Measurements from ENCODE around the gene DISC1. TPM values are rescaled to one million over a fixed set of nuclear protein-coding genes. Genes with fewer than 3 reads are reported as not detected.
A peak's percentile ranks its signal among the peaks of the same experiment; 100 is the strongest.
"Not testable (repeated sequence)": the region's sequence is repeated elsewhere in the genome, so short reads cannot be mapped to it uniquely, and the experiment has no call there.

The DISC1 gene
- total RNA-seq, 2 experiments from 2014 or later: 1.7 to 2.0 TPM

DNA sequence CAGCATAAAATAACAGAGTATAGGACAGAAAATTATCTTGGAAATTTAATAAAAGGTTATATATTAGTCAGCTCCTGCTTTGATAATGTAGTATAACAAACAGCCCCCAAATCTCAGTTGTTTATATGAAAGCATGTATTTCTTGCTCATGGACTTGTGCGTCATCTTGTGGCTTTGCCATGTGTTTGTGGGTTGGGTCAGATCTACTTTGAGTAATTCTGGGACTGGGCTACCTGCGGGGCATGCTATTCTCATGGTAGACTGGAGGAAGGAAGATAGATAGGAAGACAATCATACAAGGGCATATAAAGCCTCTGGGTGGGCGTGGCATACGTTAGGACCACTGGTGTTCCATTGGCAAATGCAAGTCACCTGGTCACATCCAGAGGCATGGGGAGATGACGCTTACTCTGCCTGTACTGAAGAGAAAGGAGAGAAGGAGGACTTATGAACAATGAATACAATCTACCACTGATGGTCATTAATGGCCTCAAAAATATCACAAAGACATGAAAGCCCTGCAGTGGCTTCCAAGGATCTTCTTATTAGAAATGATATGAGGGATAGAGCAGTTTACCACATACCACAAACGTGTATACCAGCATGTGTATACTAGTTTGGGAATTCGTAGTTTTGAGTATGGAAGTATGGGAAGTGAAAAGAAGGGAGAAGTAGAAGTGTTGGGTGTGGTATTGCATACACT is 267.0 kb downstream of the DISC1 start:
- peaks cover 1% of the 10 kb centered on the region for H3K36me3 Mint-ChIP-seq
- H3K27me3 Mint-ChIP-seq: no peaks in the 10 kb centered on the region
- H3K27ac Mint-ChIP-seq: no peak overlapping the region
- H3K4me1 Mint-ChIP-seq: no peaks in the 10 kb centered on the region
- H3K9me3 Mint-ChIP-seq: peaks cover 7% of the 10 kb centered on the region
- H3K4me3 Mint-ChIP-seq: no peak overlapping the region
- no peak for DNase-seq

GRCh38 chr1:231896806-231897205 is 270.2 kb downstream of the DISC1 start:
- Mint-ChIP-seq H3K4me3 (no peak overlapping the region), H3K9me3 (peaks cover 7% of the 10 kb centered on the region), H3K36me3 (peaks cover 1% of the 10 kb centered on the region), H3K27me3 (no peaks in the 10 kb centered on the region), H3K4me1 (peaks cover 3% of the 10 kb centered on the region), H3K27ac (no peak overlapping the region)
- no peak for DNase-seq

DNA sequence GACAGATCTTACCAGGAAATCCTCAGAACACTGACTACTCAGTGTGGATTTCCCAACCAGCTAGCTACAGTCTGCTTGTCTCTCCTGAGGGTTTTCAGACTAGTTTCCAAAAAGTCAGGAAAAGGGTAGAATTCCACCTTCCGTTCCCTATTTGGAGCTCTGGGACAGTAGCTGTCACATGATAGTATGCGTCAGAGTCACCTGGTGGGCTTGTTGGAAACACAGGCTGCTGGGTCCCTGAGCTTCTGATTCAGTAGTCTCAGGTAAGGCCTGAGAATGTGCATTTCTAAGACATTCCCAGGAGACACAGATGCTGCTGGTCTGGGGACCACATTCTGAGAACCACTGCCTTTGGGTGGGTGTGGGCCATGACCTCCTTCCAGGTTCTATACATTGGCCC is 272.5 kb downstream of the DISC1 start:
- H3K9me3 Mint-ChIP-seq: peaks cover under 1% of the 10 kb centered on the region

DNA sequence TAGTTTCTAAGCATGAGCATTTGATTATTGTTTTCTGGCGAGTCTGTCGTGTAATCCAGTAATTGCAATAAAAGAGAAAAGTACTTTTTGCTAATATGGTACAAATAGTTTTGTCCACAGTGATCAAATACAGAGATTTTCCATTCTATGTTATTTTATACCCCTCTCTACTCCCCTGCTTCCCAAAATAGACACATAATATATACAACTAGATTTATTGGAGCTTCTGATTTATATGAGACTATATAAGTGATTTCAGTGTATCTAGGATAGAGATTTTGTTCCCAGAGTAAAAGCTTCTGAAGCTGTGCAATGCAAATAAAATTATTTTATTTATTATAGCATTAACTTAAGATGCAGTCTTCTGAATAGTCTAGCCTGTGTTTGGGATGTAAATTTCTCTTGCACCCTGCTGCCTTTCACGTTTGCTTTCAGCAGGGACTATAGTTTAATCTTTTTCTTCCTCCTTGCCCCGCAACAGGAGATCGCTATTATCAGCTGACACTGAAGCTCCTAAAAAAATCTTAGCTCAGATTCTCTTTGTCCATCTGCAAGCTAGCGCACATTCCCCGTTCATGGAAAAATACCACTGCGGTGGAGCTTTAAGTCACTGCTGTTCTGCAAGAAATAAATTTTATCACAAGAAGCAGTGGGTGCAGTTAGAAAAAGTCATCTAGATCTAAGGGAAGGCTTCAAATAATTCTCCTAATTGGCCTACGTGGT is 273.3 kb downstream of the DISC1 start:
- Mint-ChIP-seq H3K27me3 (no peaks in the 10 kb centered on the region), H3K4me3 (no peak overlapping the region), H3K36me3 (no peaks in the 10 kb centered on the region), H3K9me3 (peaks cover 7% of the 10 kb centered on the region), H3K4me1 (peaks cover 9% of the 10 kb centered on the region), H3K27ac (no peak overlapping the region)
- no peak for DNase-seq

More for the DNA sequence above, 272.5 kb downstream of the DISC1 start:
- no peaks in the 10 kb centered on the region for H3K27me3 Mint-ChIP-seq
- no peak for DNase-seq
- peaks cover 9% of the 10 kb centered on the region for H3K4me1 Mint-ChIP-seq
- no peak overlapping the region for H3K4me3 Mint-ChIP-seq
- H3K27ac Mint-ChIP-seq: no peak overlapping the region
- H3K36me3 Mint-ChIP-seq: no peaks in the 10 kb centered on the region

- peaks cover 9% of the 10 kb centered on the region for H3K4me1 Mint-ChIP-seq
- no peak overlapping the region for H3K4me3 Mint-ChIP-seq
- H3K36me3 Mint-ChIP-seq: peaks cover 4% of the 10 kb centered on the region
- no peaks in the 10 kb centered on the region for H3K27me3 Mint-ChIP-seq
- H3K27ac Mint-ChIP-seq: no peak overlapping the region
- H3K9me3 Mint-ChIP-seq: peaks cover 12% of the 10 kb centered on the region
- DNase-seq: no peak
These were observed 277.0 kb downstream of the DISC1 start for GRCh38 chr1:231903586-231904081.

DNA sequence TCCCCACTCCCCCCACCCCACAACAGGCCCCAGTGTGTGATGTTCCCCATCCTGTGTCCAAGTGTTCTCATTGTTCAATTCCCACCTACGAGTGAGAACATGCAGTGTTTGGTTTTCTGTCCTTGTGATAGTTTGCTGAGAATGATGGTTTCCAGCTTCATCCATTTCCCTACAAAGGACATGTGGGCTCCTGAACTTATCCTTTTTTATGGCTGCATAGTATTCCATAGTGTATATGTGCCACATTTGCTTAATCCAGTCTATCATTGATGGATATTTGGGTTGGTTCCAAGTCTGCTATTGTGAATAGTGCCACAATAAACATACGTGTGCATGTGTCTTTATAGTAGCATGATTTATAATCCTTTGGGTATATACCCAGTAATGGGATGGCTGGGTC is 280.7 kb downstream of the DISC1 start:
- H3K36me3 Mint-ChIP-seq: peaks cover 17% of the 10 kb centered on the region
- DNase-seq, H3K27ac Mint-ChIP-seq, H3K27me3 Mint-ChIP-seq, H3K4me3 Mint-ChIP-seq: not testable (repeated sequence)
- peaks cover 11% of the 10 kb centered on the region for H3K4me1 Mint-ChIP-seq
- peaks cover 23% of the 10 kb centered on the region for H3K9me3 Mint-ChIP-seq

DNA sequence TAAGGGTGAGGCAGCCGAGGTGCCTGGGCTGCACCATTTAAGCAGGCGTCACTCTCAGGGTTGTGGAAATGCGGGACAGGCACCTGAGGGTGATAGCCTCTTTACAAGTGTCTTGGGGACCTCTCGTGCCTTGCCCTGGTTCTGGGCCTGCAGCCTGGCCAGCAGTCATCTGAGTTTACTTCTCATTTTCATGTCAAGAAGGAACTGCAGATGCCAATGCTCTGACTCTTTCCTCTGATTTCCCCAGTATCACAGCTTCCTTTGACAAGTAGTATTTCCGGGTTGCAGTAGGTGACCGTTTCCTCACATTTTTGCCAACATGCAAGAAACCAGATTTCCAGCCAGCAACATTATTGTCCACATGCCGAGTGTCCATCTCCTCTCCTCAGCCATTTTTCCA is 286.9 kb downstream of the DISC1 start:
- Mint-ChIP-seq H3K9me3 (peaks cover 13% of the 10 kb centered on the region), H3K27me3 (no peaks in the 10 kb centered on the region), H3K36me3 (peaks cover 20% of the 10 kb centered on the region), H3K4me3 (no peak overlapping the region), H3K4me1 (peaks cover 50% of the 10 kb centered on the region), H3K27ac (no peak overlapping the region)
- no peak for DNase-seq

DNA sequence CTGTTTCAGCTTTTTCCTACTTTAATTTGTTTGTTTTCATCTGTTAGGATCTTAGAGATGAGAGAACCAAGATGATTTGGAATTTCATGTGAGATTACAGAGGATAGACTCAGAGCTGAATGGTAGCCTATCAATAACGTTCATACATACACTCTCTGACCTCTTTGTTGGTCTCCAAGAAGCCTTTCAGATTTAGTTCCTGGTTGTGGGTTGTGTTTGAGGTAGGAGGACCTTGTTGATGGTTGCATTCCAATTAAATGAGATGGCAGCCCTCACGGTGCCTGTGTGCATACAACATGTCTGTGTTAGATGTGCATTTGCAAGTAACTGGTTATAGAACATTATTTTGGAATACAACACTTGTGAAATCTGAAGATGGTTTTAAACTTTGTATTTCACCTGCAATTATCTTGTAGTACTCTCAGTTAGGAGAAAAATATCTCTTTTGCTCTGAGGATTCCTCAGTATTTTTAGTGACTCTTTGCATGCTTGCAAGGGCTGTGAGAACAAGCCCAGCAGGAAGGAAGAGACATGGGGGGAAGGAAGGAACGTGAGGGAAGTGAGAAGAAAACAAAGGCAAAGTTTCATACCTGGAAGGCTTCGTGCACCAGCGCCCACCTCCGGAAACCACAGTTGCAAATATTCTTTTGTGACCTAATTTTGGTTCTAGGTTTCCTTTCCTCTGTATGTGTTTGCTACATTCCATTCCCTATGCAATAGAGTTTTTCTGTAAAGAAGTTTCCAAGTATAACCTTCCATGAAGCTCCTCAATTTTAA is 291.8 kb downstream of the DISC1 start:
- Mint-ChIP-seq H3K4me3 (peak overlapping the region; percentile 20), H3K36me3 (peaks cover 4% of the 10 kb centered on the region), H3K27me3 (no peaks in the 10 kb centered on the region), H3K9me3 (no peaks in the 10 kb centered on the region), H3K4me1 (peaks cover 68% of the 10 kb centered on the region), H3K27ac (peak overlapping the region; percentile 65)
- peak; percentile 15 for DNase-seq

DNA sequence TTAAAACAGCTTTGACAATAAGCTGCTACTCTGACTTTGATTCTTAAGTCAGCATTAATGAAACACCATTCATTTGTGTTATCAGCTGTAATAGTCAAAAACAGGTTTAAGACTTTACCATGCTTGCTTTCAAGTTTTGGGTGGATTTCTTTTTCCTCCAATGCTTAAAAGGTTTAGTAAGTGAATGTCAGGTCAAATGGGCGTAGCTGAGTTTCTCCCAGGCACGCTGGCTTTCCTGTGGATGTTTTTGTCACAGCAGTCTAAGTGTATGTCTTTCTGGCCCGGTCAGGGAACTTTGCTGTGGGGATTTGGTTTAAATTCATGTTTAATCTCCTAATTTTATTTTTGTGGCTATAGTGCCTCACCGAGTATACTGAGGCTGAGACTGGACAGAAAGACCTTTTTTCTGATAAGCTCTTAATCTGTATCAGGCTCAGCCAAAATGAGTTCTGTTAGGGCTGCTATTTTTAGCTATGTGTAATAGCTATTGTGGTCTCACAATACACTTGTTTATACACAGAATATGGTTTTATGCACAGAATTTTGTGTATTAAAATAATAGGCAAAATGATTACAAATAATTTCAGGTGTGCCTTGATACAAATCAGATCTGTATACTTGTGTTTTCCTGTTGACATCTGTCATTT is 292.8 kb downstream of the DISC1 start:
- peak overlapping the region; percentile 49 for H3K4me3 Mint-ChIP-seq
- DNase-seq: no peak
- peak overlapping the region; percentile 65 for H3K27ac Mint-ChIP-seq
- H3K4me1 Mint-ChIP-seq: peaks cover 69% of the 10 kb centered on the region
- no peaks in the 10 kb centered on the region for H3K27me3 Mint-ChIP-seq
- no peaks in the 10 kb centered on the region for H3K36me3 Mint-ChIP-seq
- H3K9me3 Mint-ChIP-seq: no peaks in the 10 kb centered on the region

DNA sequence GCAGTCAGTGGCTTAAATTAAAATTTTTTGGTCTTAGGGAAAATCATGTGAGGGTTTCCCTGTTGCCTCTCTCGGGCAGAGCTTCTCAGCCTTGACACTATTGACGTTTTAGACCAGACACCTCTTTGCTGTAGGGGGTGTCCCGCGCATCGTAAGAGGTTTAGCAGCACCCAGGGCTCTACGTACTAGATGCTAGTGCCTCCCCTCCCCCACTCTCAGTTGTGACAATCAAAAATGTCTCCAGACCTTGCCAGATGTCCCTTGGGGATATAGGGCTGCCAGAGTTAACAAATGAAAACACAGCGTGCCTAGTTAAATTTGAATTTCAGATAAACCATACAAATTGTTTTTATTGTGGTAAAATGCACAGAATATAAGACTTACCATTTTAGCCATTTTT is 293.3 kb downstream of the DISC1 start:
- H3K4me3 Mint-ChIP-seq: peak overlapping the region; percentile 5
- DNase-seq: peak; percentile 43
- no peaks in the 10 kb centered on the region for H3K9me3 Mint-ChIP-seq
- H3K36me3 Mint-ChIP-seq: no peaks in the 10 kb centered on the region
- H3K4me1 Mint-ChIP-seq: peaks cover 64% of the 10 kb centered on the region
- H3K27me3 Mint-ChIP-seq: no peaks in the 10 kb centered on the region
- H3K27ac Mint-ChIP-seq: no peak overlapping the region

DNA sequence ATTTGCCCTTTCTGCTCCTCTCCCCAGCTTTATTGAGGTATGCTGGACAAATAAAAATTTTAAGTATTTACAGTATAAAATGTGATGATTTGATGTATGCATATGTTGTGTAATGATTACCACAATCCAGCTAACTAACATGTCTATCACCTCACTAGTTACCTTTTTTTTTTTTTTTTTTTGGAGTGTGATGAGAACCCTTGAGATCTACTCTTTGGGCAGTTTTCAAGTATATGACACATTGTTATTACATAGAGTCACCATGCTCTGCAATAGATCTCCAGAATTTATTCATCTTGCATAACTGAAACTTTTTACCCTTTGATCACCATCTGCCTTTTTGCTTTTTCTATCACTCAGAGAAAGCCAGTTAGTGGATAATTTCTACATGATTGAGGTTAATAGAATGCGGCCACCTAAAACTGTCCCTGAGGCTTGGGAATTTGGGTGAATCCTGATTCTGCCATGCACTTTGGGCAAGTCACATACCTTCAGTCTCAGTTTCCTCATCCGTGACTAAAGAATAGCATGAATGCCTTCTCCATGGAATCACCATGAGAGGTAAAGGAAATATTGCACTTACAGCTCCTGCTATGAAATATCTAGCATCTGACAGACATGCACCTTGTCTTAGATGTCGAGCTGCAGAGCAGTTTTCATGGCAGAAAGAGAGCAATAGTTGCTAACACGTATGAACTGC is 295.2 kb downstream of the DISC1 start:
- no peak for DNase-seq
- Mint-ChIP-seq H3K36me3 (no peaks in the 10 kb centered on the region), H3K4me3 (no peak overlapping the region), H3K27ac (no peak overlapping the region), H3K27me3 (no peaks in the 10 kb centered on the region), H3K9me3 (no peaks in the 10 kb centered on the region), H3K4me1 (peaks cover 52% of the 10 kb centered on the region)

GRCh38 chr1:231923491-231924041 is 297.0 kb downstream of the DISC1 start:
- Mint-ChIP-seq H3K27me3 (no peaks in the 10 kb centered on the region), H3K4me3 (no peak overlapping the region), H3K36me3 (peaks cover 2% of the 10 kb centered on the region), H3K4me1 (peaks cover 36% of the 10 kb centered on the region), H3K9me3 (no peaks in the 10 kb centered on the region), H3K27ac (peak overlapping the region; percentile 14)
- no peak for DNase-seq

- H3K4me3 Mint-ChIP-seq: no peak overlapping the region
- H3K9me3 Mint-ChIP-seq: no peaks in the 10 kb centered on the region
- peaks cover 32% of the 10 kb centered on the region for H3K4me1 Mint-ChIP-seq
- H3K27me3 Mint-ChIP-seq: no peaks in the 10 kb centered on the region
- H3K36me3 Mint-ChIP-seq: peaks cover 2% of the 10 kb centered on the region
- no peak for DNase-seq
- no peak overlapping the region for H3K27ac Mint-ChIP-seq
These were observed 297.6 kb downstream of the DISC1 start for GRCh38 chr1:231924180-231924579.

DNA sequence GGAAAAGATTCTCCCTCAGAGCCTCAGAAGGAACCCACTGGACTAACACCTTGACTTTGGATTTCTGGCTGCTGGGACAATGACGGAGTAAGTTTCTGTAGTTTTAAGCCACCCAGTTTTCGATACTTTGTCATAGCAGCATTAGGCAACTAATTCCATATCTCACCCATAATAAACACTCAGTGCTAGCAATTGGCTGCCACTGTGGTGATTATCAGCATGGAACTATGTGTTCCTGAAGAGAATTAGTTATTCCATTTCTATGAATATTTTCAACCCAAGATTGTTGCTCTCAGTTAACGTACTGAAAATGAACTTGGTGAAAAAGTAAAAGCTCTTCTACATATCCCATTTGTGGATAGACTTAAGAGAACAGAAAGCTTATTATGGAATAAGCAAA is 299.3 kb downstream of the DISC1 start:
- Mint-ChIP-seq H3K36me3 (peaks cover 2% of the 10 kb centered on the region), H3K4me3 (no peak overlapping the region), H3K27ac (no peak overlapping the region), H3K27me3 (no peaks in the 10 kb centered on the region), H3K9me3 (no peaks in the 10 kb centered on the region), H3K4me1 (peaks cover 27% of the 10 kb centered on the region)
- no peak for DNase-seq
